ENCODE data around the gene CABLES1.

DNA sequence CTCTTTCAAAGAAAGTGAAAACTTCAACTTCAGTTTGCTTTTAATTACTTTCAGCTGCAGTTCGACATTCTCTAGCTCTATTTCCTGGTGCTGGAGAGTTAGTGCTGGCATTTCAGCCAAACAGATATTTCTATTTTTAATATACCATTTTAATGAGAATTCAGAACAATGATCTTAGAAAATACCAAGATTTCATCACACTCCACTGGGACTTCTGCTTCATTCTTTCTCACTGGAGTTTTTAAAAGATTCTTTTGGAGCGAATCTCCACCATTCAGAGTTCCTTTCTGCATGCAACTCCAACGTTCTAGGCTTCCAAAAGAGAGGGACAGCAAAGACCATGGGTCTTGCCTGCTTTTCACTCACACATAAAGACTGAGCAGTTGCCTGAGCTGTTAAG lies 94.2 kb downstream of the CABLES1 start:
- TF ChIP-seq CTCF (IDR thresholded peaks at IDR 0.05; ENCODE audit: insufficient read depth, low read length) (no peak), POLR2AphosphoS5 (IDR thresholded peaks at IDR 0.05; ENCODE audit: low read depth) (no peak)
- TF ChIP-seq, protein P1, sequence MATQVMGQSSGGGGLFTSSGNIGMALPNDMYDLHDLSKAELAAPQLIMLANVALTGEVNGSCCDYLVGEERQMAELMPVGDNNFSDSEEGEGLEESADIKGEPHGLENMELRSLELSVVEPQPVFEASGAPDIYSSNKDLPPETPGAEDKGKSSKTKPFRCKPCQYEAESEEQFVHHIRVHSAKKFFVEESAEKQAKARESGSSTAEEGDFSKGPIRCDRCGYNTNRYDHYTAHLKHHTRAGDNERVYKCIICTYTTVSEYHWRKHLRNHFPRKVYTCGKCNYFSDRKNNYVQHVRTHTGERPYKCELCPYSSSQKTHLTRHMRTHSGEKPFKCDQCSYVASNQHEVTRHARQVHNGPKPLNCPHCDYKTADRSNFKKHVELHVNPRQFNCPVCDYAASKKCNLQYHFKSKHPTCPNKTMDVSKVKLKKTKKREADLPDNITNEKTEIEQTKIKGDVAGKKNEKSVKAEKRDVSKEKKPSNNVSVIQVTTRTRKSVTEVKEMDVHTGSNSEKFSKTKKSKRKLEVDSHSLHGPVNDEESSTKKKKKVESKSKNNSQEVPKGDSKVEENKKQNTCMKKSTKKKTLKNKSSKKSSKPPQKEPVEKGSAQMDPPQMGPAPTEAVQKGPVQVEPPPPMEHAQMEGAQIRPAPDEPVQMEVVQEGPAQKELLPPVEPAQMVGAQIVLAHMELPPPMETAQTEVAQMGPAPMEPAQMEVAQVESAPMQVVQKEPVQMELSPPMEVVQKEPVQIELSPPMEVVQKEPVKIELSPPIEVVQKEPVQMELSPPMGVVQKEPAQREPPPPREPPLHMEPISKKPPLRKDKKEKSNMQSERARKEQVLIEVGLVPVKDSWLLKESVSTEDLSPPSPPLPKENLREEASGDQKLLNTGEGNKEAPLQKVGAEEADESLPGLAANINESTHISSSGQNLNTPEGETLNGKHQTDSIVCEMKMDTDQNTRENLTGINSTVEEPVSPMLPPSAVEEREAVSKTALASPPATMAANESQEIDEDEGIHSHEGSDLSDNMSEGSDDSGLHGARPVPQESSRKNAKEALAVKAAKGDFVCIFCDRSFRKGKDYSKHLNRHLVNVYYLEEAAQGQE (IDR thresholded peaks at IDR 0.05; ENCODE audit: insufficient replicate concordance, low read depth), result no peak

All from HL-60 (cell line).